WTC11 (cell line): ENCODE measurements around the gene S100A8. TPM values are rescaled to one million over a fixed set of nuclear protein-coding genes. Genes with fewer than 3 reads are reported as not detected.

Experiments
- ATAC-seq: fragments of 200-7000 bp; cut with Tn5 transposase; 2 replicates; pipeline ENCODE4 v1.10.0; 2021; ENCODE audit warnings: mild to moderate bottlenecking, moderate library complexity
- CTCF ChIA-PET: fragments of 300-600 bp; sonication (Branson Sonifier 250); formaldehyde crosslinking; loops from one replicate; lab custom pipeline; 2021; ENCODE audit warnings: antibody characterized with exemption; lab: Charles Lee
- POLR2A ChIA-PET: fragments of 350-600 bp; sonication (Branson Sonifier 250); formaldehyde crosslinking; loops from one replicate; lab custom pipeline; 2021; ENCODE audit warnings: antibody characterized with exemption; lab: Charles Lee
- DNase-seq: peaks from one replicate; pipeline ENCODE4 v3.0.0; 2021; ENCODE audit warnings: low spot score
- H3K27ac Mint-ChIP-seq: 2 replicates; pipeline ENCODE4 v1.8.0; 2021; ENCODE audit warnings: mixed read lengths
- H3K27me3 Mint-ChIP-seq: 2 replicates; pipeline ENCODE4 v1.8.0; 2021; ENCODE audit warnings: low read depth, mild to moderate bottlenecking, moderate library complexity, mixed read lengths
- H3K36me3 Mint-ChIP-seq: 2 replicates; pipeline ENCODE4 v1.8.0; 2021; ENCODE audit warnings: mixed read lengths
- H3K4me1 Mint-ChIP-seq: 2 replicates; pipeline ENCODE4 v1.8.0; 2022; ENCODE audit warnings: mixed read lengths
- H3K4me3 Mint-ChIP-seq: 2 replicates; pipeline ENCODE4 v1.8.0; 2021; ENCODE audit warnings: mild to moderate bottlenecking, moderate library complexity, mixed read lengths
- H3K9me3 Mint-ChIP-seq: 2 replicates; pipeline ENCODE4 v1.8.0; 2021; ENCODE audit warnings: mixed read lengths
- ATF2 ChIP-seq: sonication (generic); formaldehyde crosslinking; IDR thresholded peaks from 2 replicates; pipeline ENCODE4 v1.8.1; 2022; ENCODE audit warnings: low read depth, missing genetic modification reagents, borderline replicate concordance
- CTCF ChIP-seq: fragments of 200-600 bp; IDR thresholded peaks from 2 replicates; pipeline ENCODE4 v1.8.0; 2022; ENCODE audit warnings: antibody characterized with exemption
- FOXJ3 ChIP-seq: sonication (generic); formaldehyde crosslinking; IDR thresholded peaks from 2 replicates; pipeline ENCODE4 v1.9.0; 2021; ENCODE audit warnings: missing genetic modification reagents, mild to moderate bottlenecking, borderline replicate concordance
- GRHL2 ChIP-seq: fragments of 250-450 bp; sonication (Bioruptor Pico); IDR thresholded peaks from 2 replicates; pipeline ENCODE4 v1.8.0; 2022; ENCODE audit warnings: mild to moderate bottlenecking, moderate library complexity; ENCODE audit not compliant: insufficient replicate concordance, severe bottlenecking
- HMGA2 ChIP-seq: fragments of 250-450 bp; sonication (Bioruptor Pico); IDR thresholded peaks from 2 replicates; pipeline ENCODE4 v1.4.0; 2021; ENCODE audit warnings: mild to moderate bottlenecking, moderate library complexity
- JUN ChIP-seq: sonication (generic); formaldehyde crosslinking; IDR thresholded peaks from 2 replicates; pipeline ENCODE4 v1.8.0; 2023; ENCODE audit warnings: mild to moderate bottlenecking, missing genetic modification reagents
- NFE2L1 ChIP-seq: sonication (generic); formaldehyde crosslinking; IDR thresholded peaks from 2 replicates; pipeline ENCODE4 v1.8.1; 2023; ENCODE audit warnings: missing genetic modification reagents
- NR1H2 ChIP-seq: sonication (generic); formaldehyde crosslinking; IDR thresholded peaks from 2 replicates; pipeline ENCODE4 v1.9.0; 2021; ENCODE audit warnings: mild to moderate bottlenecking, moderate library complexity, missing genetic modification reagents
- NR2C2 ChIP-seq: sonication (generic); formaldehyde crosslinking; IDR thresholded peaks from 2 replicates; pipeline ENCODE4 v1.8.0; 2022; ENCODE audit warnings: mild to moderate bottlenecking, missing genetic modification reagents
- NR3C1 ChIP-seq: sonication (generic); formaldehyde crosslinking; conservative IDR thresholded peaks from 2 replicates; pipeline ENCODE4 v1.8.1; 2023; ENCODE audit warnings: low read depth, mild to moderate bottlenecking, missing genetic modification reagents
- RORB ChIP-seq: fragments of 250-450 bp; sonication (Bioruptor Pico); IDR thresholded peaks from 2 replicates; pipeline ENCODE4 v1.9.0; 2021; ENCODE audit warnings: mild to moderate bottlenecking
- SMAD3 ChIP-seq: sonication (generic); formaldehyde crosslinking; IDR thresholded peaks from 2 replicates; pipeline ENCODE4 v1.8.0; 2022; ENCODE audit warnings: missing genetic modification reagents, mild to moderate bottlenecking, borderline replicate concordance
- TEAD4 ChIP-seq: sonication (generic); formaldehyde crosslinking; IDR thresholded peaks from 2 replicates; pipeline ENCODE4 v1.8.0; 2022; ENCODE audit warnings: mild to moderate bottlenecking, missing genetic modification reagents
- TP53 ChIP-seq: sonication (generic); formaldehyde crosslinking; IDR thresholded peaks from 2 replicates; pipeline ENCODE4 v1.8.1; 2023; ENCODE audit warnings: mild to moderate bottlenecking, missing genetic modification reagents
- USF1 ChIP-seq: sonication (generic); formaldehyde crosslinking; IDR thresholded peaks from 2 replicates; pipeline ENCODE4 v1.8.0; 2022; ENCODE audit warnings: mild to moderate bottlenecking, missing genetic modification reagents
- ZBTB21 ChIP-seq: sonication (generic); formaldehyde crosslinking; IDR thresholded peaks from 2 replicates; pipeline ENCODE4 v1.8.1; 2023; ENCODE audit warnings: mild to moderate bottlenecking, missing genetic modification reagents, borderline replicate concordance
- ZNF317 ChIP-seq: sonication (generic); formaldehyde crosslinking; IDR thresholded peaks from 2 replicates; pipeline ENCODE4 v1.8.1; 2023; ENCODE audit warnings: low read depth, mild to moderate bottlenecking, moderate library complexity, missing genetic modification reagents, borderline replicate concordance
- ZNF416 ChIP-seq: fragments of 250-450 bp; sonication (Bioruptor Pico); IDR thresholded peaks from 2 replicates; pipeline ENCODE4 v1.9.0; 2021; ENCODE audit warnings: mild to moderate bottlenecking, inconsistent platforms
- ZNF423 ChIP-seq: fragments of 250-450 bp; sonication (Bioruptor Pico); IDR thresholded peaks from 2 replicates; pipeline ENCODE4 v2.1.2; 2022; ENCODE audit warnings: mild to moderate bottlenecking, moderate library complexity
- total RNA-seq: library from RNA; stranded (reverse); gene quantifications from 3 replicates; pipeline ENCODE4 v1.2.3, GENCODE V29; 2021
- TF ChIP-seq, protein P1 (sequence below): fragments of 250-450 bp; sonication (Bioruptor Pico); IDR thresholded peaks from 2 replicates; pipeline ENCODE4 v1.9.0; 2021; ENCODE audit warnings: mild to moderate bottlenecking
- TF ChIP-seq, protein P2 (sequence below): sonication (generic); formaldehyde crosslinking; IDR thresholded peaks from 2 replicates; pipeline ENCODE4 v1.8.1; 2022; ENCODE audit warnings: low read depth, mild to moderate bottlenecking, moderate library complexity, missing genetic modification reagents, borderline replicate concordance

S100A8 gene
- total RNA-seq, 1 experiment from 2014 or later, result not detected

- CTCF ChIA-PET, result interaction anchor here (1.1 to 1.4 kb wide), 2 partner anchors 50 to 153 kb away, joined by 3 to 7 read pairs; no protein-coding TSS in a partner anchor
- H3K9me3 Mint-ChIP-seq, result no peaks in the 10 kb centered on the region
- DNase-seq, result no peak
- H3K27ac Mint-ChIP-seq, result no peak overlapping the region
- peaks cover 5% of the 10 kb centered on the region; the same call in 1 of the 2 replicates for H3K27me3 Mint-ChIP-seq
- TF ChIP-seq USF1 (CRISPR knock-in tag), result no peak
- TF ChIP-seq TEAD4, result no peak
- TF ChIP-seq NFE2L1 (CRISPR knock-in tag), result no peak
- H3K36me3 Mint-ChIP-seq, result no peaks in the 10 kb centered on the region
- H3K4me1 Mint-ChIP-seq, result peaks cover 9% of the 10 kb centered on the region; the same call in 1 of the 2 replicates
- H3K4me3 Mint-ChIP-seq, result no peak overlapping the region
- ATAC-seq, result no peak
- POLR2A ChIA-PET, result no interaction called here
These were observed 48.7 kb downstream of the S100A8 start for GRCh38 chr1:153342178-153342577.

DNA sequence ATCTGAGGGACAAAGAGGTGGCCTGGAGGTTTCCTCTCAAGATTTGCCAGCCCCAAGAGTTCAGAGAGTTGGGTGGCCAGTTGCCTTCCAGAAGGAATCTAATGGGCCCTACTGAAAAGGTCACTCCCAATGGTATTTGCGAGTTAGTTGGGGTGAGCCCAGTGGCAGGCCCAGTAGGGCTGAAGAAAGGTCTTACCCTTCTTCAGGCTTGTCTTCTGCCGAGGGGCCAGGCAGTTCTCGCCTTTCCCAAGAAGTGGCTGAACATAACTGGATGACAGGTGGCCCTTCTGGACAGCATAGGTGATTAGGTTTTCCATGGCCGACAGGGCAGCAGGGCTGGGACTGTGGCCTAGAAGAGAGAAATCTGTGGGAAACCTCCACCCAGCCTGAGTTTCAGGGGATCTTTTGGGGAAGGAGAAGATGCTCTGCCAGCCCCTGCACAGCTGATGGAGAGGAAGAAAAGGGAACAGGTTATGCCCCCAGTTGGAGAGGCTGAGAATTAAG, 49.4 kb downstream of the S100A8 start:
- H3K36me3 Mint-ChIP-seq, result no peaks in the 10 kb centered on the region
- H3K4me3 Mint-ChIP-seq, result no peak overlapping the region
- CTCF ChIA-PET, result no interaction called here
- H3K27me3 Mint-ChIP-seq, result peaks cover 5% of the 10 kb centered on the region; the same call in 1 of the 2 replicates
- H3K9me3 Mint-ChIP-seq, result no peaks in the 10 kb centered on the region
- DNase-seq (no peak), ATAC-seq (no peak)
- no peak overlapping the region for H3K27ac Mint-ChIP-seq
- POLR2A ChIA-PET, result no interaction called here
- TF ChIP-seq NR1H2 (CRISPR knock-in tag), result no peak
- TF ChIP-seq TP53 (CRISPR knock-in tag), result no peak
- no peak for TF ChIP-seq GRHL2
- no peak for TF ChIP-seq ATF2 (CRISPR knock-in tag)
- TF ChIP-seq JUN (CRISPR knock-in tag), result no peak
- no peak for TF ChIP-seq NR3C1 (CRISPR knock-in tag)
- no peak for TF ChIP-seq ZBTB21 (CRISPR knock-in tag)
- no peak for TF ChIP-seq ZNF416 (CRISPR knock-in tag)
- no peak for TF ChIP-seq CTCF
- TF ChIP-seq SMAD3 (CRISPR knock-in tag), result no peak
- no peak for TF ChIP-seq ZNF423 (CRISPR knock-in tag)
- TF ChIP-seq, protein P1, sequence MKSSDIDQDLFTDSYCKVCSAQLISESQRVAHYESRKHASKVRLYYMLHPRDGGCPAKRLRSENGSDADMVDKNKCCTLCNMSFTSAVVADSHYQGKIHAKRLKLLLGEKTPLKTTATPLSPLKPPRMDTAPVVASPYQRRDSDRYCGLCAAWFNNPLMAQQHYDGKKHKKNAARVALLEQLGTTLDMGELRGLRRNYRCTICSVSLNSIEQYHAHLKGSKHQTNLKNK (CRISPR knock-in tag), result no peak
- no peak for TF ChIP-seq NR2C2 (CRISPR knock-in tag)
- no peak for TF ChIP-seq ZNF317 (CRISPR knock-in tag)
- no peak for TF ChIP-seq FOXJ3 (CRISPR knock-in tag)
- TF ChIP-seq RORB (CRISPR knock-in tag), result no peak
- TF ChIP-seq, protein P2, sequence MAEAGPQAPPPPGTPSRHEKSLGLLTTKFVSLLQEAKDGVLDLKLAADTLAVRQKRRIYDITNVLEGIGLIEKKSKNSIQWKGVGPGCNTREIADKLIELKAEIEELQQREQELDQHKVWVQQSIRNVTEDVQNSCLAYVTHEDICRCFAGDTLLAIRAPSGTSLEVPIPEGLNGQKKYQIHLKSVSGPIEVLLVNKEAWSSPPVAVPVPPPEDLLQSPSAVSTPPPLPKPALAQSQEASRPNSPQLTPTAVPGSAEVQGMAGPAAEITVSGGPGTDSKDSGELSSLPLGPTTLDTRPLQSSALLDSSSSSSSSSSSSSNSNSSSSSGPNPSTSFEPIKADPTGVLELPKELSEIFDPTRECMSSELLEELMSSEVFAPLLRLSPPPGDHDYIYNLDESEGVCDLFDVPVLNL, result no peak
- TF ChIP-seq HMGA2 (CRISPR knock-in tag), result no peak
- H3K4me1 Mint-ChIP-seq, result peaks cover 9% of the 10 kb centered on the region; the same call in 1 of the 2 replicates
